A549 (cell line): ENCODE measurements around the gene BCL2L12.

ENCODE experiments used
- CEBPB ChIP-seq, 2 experiments: fragments of >200 bp in 1 of 2; sonication (Bioruptor Twin) in 1 of 2; formaldehyde crosslinking in 1 of 2; IDR thresholded peaks; 2 replicates each; pipeline ENCODE4 v1.6.1; 2012 to 2016
- EP300 ChIP-seq, 2 experiments: fragments of >200 bp; sonication (Bioruptor Twin); formaldehyde crosslinking; IDR thresholded peaks; 2 replicates in 1 of 2; 3 replicates in 1 of 2; pipeline ENCODE4 v1.6.1; 2016 to 2017
- JUN ChIP-seq, 2 experiments: fragments of >200 bp; sonication (Bioruptor Twin); formaldehyde crosslinking; IDR thresholded peaks; 2 replicates in 1 of 2; 3 replicates in 1 of 2; pipeline ENCODE4 v1.6.1; 2016 to 2017
- POLR2A ChIP-seq: IDR thresholded peaks from 2 replicates; pipeline ENCODE4 v1.6.1; 2012; ENCODE audit warnings: mild to moderate bottlenecking, low read length
- RCOR1 ChIP-seq: fragments of 150-350 bp; IDR thresholded peaks from 2 replicates; pipeline ENCODE4 v1.6.1; 2014; ENCODE audit warnings: antibody characterized with exemption, low read length, low read depth
- RFX5 ChIP-seq: fragments of 450-650 bp; IDR thresholded peaks from 2 replicates; pipeline ENCODE4 v1.7.1; 2014; ENCODE audit warnings: antibody characterized with exemption, mild to moderate bottlenecking, moderate library complexity
- ZSCAN20 ChIP-seq: fragments of 250-450 bp; sonication (Bioruptor Pico); IDR thresholded peaks from 2 replicates; pipeline ENCODE4 v1.8.0; 2022; ENCODE audit warnings: mild to moderate bottlenecking, moderate library complexity
- TF ChIP-seq, protein P1 (sequence below): fragments of >200 bp; sonication (Bioruptor Twin); formaldehyde crosslinking; IDR thresholded peaks from 3 replicates; pipeline ENCODE4 v1.5.1; 2016
- TF ChIP-seq, protein P2 (sequence below): IDR thresholded peaks from 2 replicates; pipeline ENCODE4 v1.6.1; 2012
- TF ChIP-seq, protein P3 (sequence below): fragments of 200-600 bp; sonication (generic); IDR thresholded peaks from 2 replicates; pipeline ENCODE4 v1.6.1; 2016; ENCODE audit warnings: antibody characterized with exemption, mild to moderate bottlenecking, moderate library complexity

DNA sequence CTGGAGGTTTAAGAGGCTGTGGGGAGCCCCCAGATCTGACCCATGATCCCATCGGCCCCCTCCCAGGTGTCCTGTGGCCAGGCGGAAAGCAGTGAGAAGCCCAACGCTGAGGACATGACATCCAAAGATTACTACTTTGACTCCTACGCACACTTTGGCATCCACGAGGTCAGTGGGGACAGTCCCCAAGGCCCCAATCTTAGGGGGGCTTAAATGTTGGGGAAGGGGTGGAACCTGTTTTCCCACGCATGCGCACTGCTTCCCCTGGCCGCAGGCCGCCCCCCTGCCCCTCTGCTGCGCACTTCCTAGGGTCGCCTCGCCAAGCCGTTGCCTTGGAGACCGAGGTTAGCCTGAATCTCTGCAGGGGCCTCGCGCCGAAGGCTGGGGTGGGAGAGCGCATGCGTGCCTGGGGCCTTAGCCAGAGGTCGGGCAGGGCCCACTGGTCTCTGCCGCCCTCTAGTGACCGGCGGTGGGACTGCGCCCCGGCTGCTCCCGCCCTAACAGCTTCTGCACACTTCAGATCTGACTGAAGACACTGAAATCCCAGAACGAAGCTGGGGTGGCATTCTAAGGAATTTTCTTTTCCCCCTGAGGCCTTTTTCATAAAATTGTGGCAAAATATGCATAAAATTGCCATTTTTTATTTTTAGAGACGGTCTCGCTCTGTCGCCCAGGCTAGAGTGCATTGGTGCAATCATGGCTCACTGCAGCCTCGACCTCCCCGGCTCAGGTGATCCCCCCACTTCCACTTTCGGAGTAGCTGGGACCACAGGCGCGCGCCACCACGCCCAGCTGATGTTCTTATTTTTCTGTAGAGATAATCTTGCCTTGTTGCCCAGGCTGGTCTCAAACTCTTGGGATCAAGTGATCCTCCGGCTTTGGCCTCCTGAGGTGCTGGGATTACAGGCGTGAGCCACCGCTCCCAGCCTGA is 15.0 kb downstream of the BCL2L12 start:
- TF ChIP-seq, protein P1, sequence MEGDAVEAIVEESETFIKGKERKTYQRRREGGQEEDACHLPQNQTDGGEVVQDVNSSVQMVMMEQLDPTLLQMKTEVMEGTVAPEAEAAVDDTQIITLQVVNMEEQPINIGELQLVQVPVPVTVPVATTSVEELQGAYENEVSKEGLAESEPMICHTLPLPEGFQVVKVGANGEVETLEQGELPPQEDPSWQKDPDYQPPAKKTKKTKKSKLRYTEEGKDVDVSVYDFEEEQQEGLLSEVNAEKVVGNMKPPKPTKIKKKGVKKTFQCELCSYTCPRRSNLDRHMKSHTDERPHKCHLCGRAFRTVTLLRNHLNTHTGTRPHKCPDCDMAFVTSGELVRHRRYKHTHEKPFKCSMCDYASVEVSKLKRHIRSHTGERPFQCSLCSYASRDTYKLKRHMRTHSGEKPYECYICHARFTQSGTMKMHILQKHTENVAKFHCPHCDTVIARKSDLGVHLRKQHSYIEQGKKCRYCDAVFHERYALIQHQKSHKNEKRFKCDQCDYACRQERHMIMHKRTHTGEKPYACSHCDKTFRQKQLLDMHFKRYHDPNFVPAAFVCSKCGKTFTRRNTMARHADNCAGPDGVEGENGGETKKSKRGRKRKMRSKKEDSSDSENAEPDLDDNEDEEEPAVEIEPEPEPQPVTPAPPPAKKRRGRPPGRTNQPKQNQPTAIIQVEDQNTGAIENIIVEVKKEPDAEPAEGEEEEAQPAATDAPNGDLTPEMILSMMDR = peak; percentile 97
- no peak for TF ChIP-seq POLR2A
- no peak for TF ChIP-seq RFX5
- TF ChIP-seq, protein P2, sequence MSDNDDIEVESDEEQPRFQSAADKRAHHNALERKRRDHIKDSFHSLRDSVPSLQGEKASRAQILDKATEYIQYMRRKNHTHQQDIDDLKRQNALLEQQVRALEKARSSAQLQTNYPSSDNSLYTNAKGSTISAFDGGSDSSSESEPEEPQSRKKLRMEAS = peak; percentile 73
- TF ChIP-seq, protein P3, sequence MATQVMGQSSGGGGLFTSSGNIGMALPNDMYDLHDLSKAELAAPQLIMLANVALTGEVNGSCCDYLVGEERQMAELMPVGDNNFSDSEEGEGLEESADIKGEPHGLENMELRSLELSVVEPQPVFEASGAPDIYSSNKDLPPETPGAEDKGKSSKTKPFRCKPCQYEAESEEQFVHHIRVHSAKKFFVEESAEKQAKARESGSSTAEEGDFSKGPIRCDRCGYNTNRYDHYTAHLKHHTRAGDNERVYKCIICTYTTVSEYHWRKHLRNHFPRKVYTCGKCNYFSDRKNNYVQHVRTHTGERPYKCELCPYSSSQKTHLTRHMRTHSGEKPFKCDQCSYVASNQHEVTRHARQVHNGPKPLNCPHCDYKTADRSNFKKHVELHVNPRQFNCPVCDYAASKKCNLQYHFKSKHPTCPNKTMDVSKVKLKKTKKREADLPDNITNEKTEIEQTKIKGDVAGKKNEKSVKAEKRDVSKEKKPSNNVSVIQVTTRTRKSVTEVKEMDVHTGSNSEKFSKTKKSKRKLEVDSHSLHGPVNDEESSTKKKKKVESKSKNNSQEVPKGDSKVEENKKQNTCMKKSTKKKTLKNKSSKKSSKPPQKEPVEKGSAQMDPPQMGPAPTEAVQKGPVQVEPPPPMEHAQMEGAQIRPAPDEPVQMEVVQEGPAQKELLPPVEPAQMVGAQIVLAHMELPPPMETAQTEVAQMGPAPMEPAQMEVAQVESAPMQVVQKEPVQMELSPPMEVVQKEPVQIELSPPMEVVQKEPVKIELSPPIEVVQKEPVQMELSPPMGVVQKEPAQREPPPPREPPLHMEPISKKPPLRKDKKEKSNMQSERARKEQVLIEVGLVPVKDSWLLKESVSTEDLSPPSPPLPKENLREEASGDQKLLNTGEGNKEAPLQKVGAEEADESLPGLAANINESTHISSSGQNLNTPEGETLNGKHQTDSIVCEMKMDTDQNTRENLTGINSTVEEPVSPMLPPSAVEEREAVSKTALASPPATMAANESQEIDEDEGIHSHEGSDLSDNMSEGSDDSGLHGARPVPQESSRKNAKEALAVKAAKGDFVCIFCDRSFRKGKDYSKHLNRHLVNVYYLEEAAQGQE = no peak
- no peak for TF ChIP-seq JUN (IDR thresholded peaks at IDR 0.05)
- TF ChIP-seq EP300 (IDR thresholded peaks at IDR 0.05) = no peak
- no peak for TF ChIP-seq ZSCAN20 (CRISPR knock-in tag)
- no peak for TF ChIP-seq CEBPB (IDR thresholded peaks at IDR 0.05)
- TF ChIP-seq RCOR1 = no peak
